ENCODE measurements around the gene TOB1. TPM values are rescaled to one million over a fixed set of nuclear protein-coding genes. Genes with fewer than 3 reads are reported as not detected.

TOB1 gene
- total and polyA plus RNA-seq, 12 donors = 15.6 to 134 (median 97.8) TPM

DNA sequence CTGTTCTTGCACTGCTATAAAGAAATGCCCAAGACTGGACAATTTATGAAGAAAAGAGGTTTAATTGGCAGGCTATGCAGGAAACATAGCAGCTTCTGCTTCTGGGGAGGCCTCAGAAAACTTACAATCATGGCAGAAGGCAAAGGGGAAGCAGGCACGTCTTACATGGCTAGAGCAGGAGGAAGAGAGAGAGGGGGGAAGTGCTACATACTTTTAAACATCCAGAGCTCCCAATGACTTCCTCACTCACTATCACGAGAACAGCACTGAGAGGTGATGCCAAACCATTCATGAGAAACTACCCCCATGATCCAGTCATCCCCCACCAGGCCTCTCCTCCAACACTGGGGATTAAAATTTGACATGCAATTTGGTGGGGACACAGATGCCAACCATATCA, 17.4 kb downstream of the TOB1 start:
- ATAC-seq = no peak

GRCh38 chr17:50848039-50848438, 18.1 kb downstream of the TOB1 start:
- intact Hi-C loops (cut with DNase I) = loop anchor here in 4 of 10 donors (1.0 to 10.0 kb wide), 5 partner anchors 104 to 307 kb away; partner anchors contain the start of gene NME1 (in 1 of the 4)
- no peak for ATAC-seq
- no peak for DNase-seq
- H3K27ac ChIP-seq = peak overlapping the region in 1 of 10 donors; percentile 40
- peaks cover 0 to 54% (median 16%) of the 10 kb centered on the region in 9 donors for H3K4me1 ChIP-seq
- no peaks in the 10 kb centered on the region for H3K27me3 ChIP-seq
- TF ChIP-seq, protein P1, sequence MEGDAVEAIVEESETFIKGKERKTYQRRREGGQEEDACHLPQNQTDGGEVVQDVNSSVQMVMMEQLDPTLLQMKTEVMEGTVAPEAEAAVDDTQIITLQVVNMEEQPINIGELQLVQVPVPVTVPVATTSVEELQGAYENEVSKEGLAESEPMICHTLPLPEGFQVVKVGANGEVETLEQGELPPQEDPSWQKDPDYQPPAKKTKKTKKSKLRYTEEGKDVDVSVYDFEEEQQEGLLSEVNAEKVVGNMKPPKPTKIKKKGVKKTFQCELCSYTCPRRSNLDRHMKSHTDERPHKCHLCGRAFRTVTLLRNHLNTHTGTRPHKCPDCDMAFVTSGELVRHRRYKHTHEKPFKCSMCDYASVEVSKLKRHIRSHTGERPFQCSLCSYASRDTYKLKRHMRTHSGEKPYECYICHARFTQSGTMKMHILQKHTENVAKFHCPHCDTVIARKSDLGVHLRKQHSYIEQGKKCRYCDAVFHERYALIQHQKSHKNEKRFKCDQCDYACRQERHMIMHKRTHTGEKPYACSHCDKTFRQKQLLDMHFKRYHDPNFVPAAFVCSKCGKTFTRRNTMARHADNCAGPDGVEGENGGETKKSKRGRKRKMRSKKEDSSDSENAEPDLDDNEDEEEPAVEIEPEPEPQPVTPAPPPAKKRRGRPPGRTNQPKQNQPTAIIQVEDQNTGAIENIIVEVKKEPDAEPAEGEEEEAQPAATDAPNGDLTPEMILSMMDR (IDR thresholded peaks at IDR 0.05) = peak in 7 of 9 donors; percentile 20 to 52 (median 35)
- peaks cover 0 to 11% (median 0%) of the 10 kb centered on the region in 11 donors for H3K9me3 ChIP-seq
- WGBS, 2 donors = 76 to 83% methylated on average over 3 of the region's 3 CpGs
- no peak overlapping the region for H3K4me3 ChIP-seq
- H3K36me3 ChIP-seq = no peaks in the 10 kb centered on the region

More for the DNA sequence above, 17.4 kb downstream of the TOB1 start:
- intact Hi-C loops (cut with DNase I) = loop anchor here in 4 of 10 donors (1.0 to 10.0 kb wide), 5 partner anchors 104 to 306 kb away; partner anchors contain the start of gene NME1 (in 1 of the 4)
- peaks cover 0 to 11% (median 0%) of the 10 kb centered on the region in 11 donors for H3K9me3 ChIP-seq
- TF ChIP-seq, protein P1 (IDR thresholded peaks at IDR 0.05) = no peak
- H3K4me3 ChIP-seq = no peak overlapping the region
- H3K27me3 ChIP-seq = no peaks in the 10 kb centered on the region
- 57 to 63% methylated on average over 2 of the region's 2 CpGs for WGBS, 2 donors
- H3K36me3 ChIP-seq = no peaks in the 10 kb centered on the region
- peaks cover 0 to 61% (median 21%) of the 10 kb centered on the region in 9 donors for H3K4me1 ChIP-seq
- no peak overlapping the region for H3K27ac ChIP-seq
- no peak for DNase-seq

- ATAC-seq (no peak), DNase-seq (no peak)
- 88 to 94% methylated on average over 4 of the region's 4 CpGs for WGBS, 2 donors
- peak overlapping the region in 3 of 10 donors; percentile 28 to 40 (median 32) for H3K27ac ChIP-seq
- intact Hi-C loops (cut with DNase I) = loop anchor here in 4 of 10 donors (5.0 to 10.0 kb wide), 4 partner anchors 105 to 307 kb away; partner anchors contain the start of gene NME1 (in 1 of the 4)
- no peak overlapping the region for H3K4me3 ChIP-seq
- H3K4me1 ChIP-seq = peaks cover 0 to 49% (median 12%) of the 10 kb centered on the region in 9 donors
- H3K27me3 ChIP-seq = no peaks in the 10 kb centered on the region
- H3K9me3 ChIP-seq = peaks cover 0 to 11% (median 0%) of the 10 kb centered on the region in 11 donors
- no peaks in the 10 kb centered on the region for H3K36me3 ChIP-seq
- TF ChIP-seq, protein P1 (IDR thresholded peaks at IDR 0.05) = no peak
Measured at GRCh38 chr17:50847566-50847965, 18.6 kb downstream of the TOB1 start.

DNA sequence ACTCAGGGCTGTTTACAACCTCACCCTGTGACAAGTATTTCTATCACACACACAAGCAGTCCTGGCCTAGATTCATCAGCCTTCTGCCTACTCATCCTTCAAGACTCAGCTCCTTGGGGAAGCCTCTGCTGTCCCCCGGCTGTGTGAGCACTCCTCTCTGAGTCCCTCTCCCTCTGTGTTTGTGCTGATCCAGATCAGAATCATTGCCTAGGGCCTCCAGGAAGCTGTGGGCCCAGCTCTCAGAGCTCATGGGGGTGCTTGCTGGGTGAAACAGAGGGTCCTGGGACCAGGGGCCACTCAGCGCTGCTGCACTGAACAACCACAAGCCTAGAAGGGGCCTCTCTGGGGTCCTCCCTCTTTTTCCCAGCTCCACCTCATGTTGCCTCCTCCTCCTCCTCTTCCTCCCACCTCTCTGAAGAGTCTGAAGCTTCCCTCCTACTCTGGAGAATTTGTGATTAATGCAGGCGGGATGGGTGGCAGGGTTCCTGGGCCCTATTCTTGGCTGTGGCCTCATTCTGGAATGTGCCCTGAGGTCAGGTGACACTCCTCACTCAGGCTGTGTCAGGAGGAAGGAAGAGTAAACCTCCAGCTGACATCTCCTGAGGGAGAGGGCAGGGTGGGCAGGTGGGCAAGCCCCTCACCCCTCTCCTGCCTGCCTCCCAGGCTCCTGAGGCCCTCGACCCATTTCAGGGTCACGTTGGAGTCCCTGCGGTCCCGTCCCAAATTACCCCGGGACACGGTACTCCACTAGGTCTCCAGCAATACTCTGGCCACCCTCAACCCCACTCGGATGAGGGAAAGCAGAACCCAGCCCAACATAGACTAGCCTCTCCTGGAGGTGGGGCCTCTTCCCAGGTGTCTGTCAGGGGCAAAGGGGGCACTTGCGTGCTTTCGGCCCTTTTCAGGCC, 20.7 kb downstream of the TOB1 start:
- peak overlapping the region; percentile 15 to 88 (median 77) for H3K27ac ChIP-seq
- no peak overlapping the region for H3K4me3 ChIP-seq
- no peaks in the 10 kb centered on the region for H3K27me3 ChIP-seq
- TF ChIP-seq, protein P1 (IDR thresholded peaks at IDR 0.05) = no peak
- ATAC-seq = peak; percentile 41 to 90 (median 80)
- intact Hi-C loops (cut with DNase I) = loop anchor here in 4 of 10 donors (5.0 to 10.0 kb wide), 4 partner anchors 107 to 309 kb away; partner anchors contain the start of gene NME1 (in 1 of the 4)
- H3K4me1 ChIP-seq = peaks cover 0 to 34% (median 3%) of the 10 kb centered on the region in 9 donors
- WGBS, 2 donors = 72 to 73% methylated on average over 12 of the region's 12 CpGs
- no peaks in the 10 kb centered on the region for H3K36me3 ChIP-seq
- peak in 1 of 2 donors; percentile 61 for DNase-seq
- peaks cover 0 to 11% (median 0%) of the 10 kb centered on the region in 11 donors for H3K9me3 ChIP-seq

All from heart right ventricle (tissue), 16 donors.